ENCODE data around the gene SEC61A2.
"Not testable (repeated sequence)": the region's sequence is repeated elsewhere in the genome, so short reads cannot be mapped to it uniquely, and the experiment has no call there.

Gene SEC61A2

GRCh38 chr10:12129222-12130111 lies at the start of gene SEC61A2:
Gene SEC61A2, plus strand, starts transcription at chr10:12129677. Its CDS starts 111 bp downstream, at chr10:12129788.
- in situ Hi-C loops (cut with MboI; ENCODE audit: low sequenced_read_pairs) = no loop called here

DNA sequence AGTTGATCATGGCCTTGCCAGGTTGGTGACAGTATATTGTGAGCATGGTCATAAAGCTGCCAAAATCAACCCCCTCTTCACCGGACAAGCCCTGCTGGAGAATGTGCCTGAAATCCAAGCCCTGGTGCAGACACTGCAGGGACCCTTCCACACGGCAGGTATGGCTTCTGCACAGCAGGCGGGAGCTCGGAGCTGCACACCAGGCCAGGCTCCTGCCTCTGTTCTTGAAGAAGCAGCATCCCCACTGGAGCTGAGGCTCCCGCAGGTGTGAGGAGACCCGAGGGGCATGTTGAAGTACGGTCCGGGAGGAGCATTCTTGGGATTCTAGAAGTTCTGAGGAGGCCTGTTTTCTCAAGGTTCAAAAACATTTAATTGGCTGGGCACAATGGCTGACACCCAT lies 48.0 kb upstream of the SEC61A2 start:
- in situ Hi-C loops (cut with MboI; ENCODE audit: low sequenced_read_pairs) = no loop called here

DNA sequence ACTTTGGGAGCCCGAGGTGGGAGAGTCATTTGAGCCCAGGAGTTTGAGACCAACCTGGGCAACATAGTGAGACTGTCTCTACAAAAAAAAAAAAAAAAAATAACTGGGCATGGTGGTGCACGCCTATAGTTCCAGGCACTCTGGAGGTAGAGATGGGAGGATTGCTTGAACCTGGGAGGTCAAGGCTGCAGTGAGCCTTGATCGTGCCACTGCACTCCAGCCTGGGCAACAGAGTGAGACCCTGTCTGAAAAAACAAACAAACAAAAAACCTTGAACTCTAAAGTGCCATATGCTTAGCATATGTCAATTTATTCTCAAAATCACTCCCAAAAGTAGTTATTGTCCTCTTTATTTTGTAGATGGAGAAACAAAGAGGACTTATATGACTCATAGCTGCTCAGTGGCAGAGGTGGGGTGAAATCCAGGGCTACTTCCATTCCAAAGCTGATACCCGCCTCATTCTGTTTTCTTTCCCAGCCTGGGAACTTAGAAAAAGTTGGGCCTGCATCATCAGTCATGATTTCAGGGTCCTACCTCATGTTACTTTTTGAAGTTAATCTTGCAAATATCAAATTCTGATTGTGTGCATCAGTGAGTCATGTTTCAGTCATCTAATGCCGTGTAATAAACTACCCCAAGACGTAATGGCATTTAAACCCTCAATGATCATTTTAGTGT lies 47.5 kb upstream of the SEC61A2 start:
- in situ Hi-C loops (cut with MboI; ENCODE audit: low sequenced_read_pairs) = no loop called here

DNA sequence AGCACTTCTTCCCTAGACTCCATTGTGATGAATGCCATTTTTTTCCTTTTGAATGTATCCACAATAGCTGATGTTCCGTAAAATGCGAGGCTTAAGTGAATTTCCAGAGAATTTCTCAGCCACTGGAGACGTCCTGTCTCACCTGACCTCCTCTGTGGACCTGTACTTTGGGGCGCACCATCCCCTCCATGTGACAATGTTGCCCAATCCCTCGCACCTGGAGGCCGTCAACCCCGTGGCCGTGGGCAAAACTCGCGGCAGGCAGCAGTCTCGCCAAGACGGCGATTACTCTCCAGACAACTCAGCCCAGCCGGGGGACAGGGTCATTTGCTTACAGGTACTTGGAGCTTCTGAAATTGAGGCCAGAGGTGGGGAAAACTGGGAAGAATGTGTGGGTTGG lies 40.6 kb upstream of the SEC61A2 start:
- in situ Hi-C loops (cut with MboI; ENCODE audit: low sequenced_read_pairs) = no loop called here

- in situ Hi-C loops (cut with MboI; ENCODE audit: low sequenced_read_pairs) = no loop called here
These were observed 38.1 kb upstream of the SEC61A2 start for GRCh38 chr10:12091421-12091820.

- in situ Hi-C loops (cut with MboI; ENCODE audit: low sequenced_read_pairs) = not testable (repeated sequence)
These were observed 32.1 kb upstream of the SEC61A2 start for GRCh38 chr10:12097361-12097760.

DNA sequence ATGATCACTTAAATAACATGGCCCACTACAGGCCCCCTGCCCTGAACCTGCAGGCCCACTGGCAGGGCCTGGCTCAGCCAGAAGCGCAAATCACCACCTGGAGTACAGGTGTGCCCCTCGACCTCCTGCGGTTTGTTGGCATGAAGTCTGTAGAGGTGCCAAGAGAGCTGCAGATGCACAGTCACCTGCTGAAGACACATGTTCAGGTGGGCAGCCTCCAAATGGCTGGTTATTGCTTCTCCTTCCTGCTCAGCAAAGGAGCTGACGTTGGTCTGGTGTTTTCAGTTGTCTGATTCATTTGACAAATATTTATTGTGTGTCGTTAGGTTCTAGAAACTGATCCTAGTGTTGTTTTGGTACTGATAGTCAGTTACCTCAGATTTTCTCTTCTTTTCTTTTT lies 31.7 kb upstream of the SEC61A2 start:
- in situ Hi-C loops (cut with MboI; ENCODE audit: low sequenced_read_pairs) = no loop called here

DNA sequence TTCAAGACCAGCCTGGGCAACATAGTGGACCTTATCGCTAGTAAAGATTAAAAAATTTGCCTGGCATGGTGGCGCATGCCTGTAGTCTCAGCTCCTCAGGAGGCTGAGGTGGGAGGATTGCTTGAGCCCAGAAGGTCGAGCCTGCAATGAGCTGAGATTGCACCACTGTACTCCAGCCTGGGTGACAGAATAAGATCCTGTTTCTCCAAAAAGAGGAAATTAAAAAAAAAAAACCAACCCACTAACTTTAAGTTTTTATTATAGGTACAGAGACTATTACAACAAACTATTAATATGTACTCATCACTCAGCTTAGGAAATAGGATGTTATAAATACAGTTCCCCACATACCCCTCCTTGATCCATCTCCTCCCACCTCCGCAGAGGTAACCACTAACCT lies 30.5 kb upstream of the SEC61A2 start:
- in situ Hi-C loops (cut with MboI; ENCODE audit: low sequenced_read_pairs) = no loop called here

DNA sequence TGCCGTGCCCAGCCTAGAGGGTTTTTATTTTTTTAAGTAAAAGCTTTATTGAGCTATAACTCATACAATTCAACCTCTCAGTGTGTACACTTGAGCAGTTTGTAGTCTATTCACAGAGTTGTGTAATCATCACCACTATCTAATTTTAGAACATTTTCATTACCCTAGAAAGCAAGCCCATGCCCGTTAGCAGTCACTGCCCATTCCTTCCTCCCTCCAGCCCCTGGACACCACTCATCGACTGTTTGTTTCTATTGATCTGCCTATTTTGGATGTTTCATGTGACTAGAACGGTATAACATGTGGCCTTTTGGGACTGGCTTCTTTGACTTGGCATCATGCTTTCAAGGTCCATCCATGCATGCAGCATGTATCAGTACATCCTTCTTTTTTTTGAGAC lies 25.7 kb upstream of the SEC61A2 start:
- in situ Hi-C loops (cut with MboI; ENCODE audit: low sequenced_read_pairs) = no loop called here

DNA sequence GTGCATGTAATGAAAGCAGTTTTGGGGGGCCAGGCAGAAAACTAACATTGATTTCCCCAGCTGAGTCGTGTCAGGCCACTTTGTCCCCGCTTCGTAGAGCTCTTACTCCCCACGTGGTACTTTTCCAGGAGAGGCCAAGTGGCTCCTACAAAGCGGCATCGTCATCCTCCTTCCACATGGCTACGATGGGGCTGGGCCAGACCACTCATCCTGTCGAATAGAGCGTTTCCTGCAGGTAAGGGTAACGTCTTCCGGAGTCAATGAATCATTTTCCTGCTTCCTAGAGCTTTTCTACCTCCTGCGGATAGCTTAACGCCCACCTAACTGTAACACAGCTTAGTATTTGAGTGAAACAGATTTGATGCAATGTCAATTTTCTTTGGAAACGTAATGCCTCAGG lies 21.7 kb upstream of the SEC61A2 start:
- in situ Hi-C loops (cut with MboI; ENCODE audit: low sequenced_read_pairs) = no loop called here

DNA sequence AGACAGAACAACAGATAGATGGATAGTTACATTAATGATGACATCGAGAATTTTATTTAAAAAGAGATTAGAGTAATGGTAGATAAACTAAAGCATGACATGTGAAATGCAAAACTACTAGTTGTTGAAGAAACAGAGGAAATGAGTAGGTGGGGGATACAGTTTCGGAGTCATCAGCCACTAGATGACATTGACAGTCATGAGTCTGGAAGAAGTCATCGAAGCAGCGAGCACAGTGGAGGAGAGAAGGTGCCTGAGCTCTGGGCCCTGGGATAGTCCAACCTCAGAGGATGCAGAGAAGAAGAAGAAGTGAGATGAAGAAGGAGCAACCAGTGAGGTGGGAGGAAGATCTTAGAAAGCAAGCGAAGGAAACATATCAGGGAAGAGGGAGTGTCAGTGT lies 20.2 kb upstream of the SEC61A2 start:
- in situ Hi-C loops (cut with MboI; ENCODE audit: low sequenced_read_pairs) = no loop called here

DNA sequence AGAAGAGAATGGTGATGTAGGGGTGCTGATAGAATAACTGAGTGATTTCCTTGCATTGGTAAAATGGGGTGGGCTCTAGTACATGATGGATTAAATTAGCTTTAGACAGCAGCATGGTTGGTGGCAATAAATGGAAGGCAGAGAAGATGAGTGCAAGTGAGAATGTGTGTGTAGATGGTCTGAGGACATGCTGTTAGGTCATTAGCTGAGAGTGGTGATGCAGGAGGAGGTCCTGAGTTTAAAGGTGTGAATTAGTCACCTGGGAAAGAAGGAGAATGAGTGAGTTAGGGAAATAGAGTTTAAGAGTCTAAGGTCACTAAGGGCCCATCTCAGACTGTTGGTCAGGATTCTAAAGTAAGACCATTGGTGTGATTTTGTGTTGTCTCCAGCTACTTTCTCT lies 17.9 kb upstream of the SEC61A2 start:
- in situ Hi-C loops (cut with MboI; ENCODE audit: low sequenced_read_pairs) = no loop called here

- in situ Hi-C loops (cut with MboI; ENCODE audit: low sequenced_read_pairs) = no loop called here
These were observed 15.8 kb upstream of the SEC61A2 start for GRCh38 chr10:12113627-12114026.

DNA sequence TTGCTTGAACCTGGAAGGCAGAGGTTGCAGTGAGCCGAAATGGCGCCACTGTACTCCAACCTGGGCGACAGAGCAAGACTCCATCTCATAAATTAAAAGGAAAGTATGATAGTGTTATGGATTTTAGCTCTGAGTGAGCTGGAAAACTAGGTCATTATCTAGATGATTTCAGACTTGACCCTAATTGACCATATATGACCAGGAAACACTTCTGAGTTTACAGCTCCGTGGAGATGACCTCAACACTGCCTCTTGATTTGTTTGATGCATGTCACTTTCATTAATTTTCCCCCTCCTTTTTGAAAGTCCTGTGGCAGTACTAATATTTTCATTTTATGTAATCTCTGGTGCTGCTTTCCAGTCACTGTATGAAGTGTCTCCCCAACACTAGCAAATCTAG lies 7.8 kb upstream of the SEC61A2 start:
- in situ Hi-C loops (cut with MboI; ENCODE audit: low sequenced_read_pairs) = no loop called here

- in situ Hi-C loops (cut with MboI; ENCODE audit: low sequenced_read_pairs) = no loop called here
These were observed 878 bp downstream of the SEC61A2 start for GRCh38 chr10:12130237-12130872.

DNA sequence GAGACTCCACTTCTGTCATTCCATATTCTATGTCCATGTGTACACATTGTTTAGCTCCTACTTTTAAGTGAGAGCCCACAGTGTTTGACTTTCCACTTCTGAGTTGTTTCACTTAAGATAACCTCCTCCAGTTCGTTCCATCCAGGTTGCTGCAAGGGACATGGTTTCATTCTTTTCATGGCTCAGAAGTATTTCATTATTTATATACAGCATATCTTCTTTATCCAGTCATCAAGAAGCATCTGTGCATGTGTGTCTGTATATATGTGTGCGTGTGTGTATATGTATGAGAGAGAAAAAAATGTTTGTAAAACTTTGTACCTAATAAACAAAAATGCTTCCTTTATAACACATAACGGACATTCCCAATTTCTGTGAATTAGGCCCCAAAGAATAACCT lies 6.2 kb downstream of the SEC61A2 start:
- in situ Hi-C loops (cut with MboI; ENCODE audit: low sequenced_read_pairs) = no loop called here

GRCh38 chr10:12140038-12140437 lies 10.6 kb downstream of the SEC61A2 start:
- in situ Hi-C loops (cut with MboI; ENCODE audit: low sequenced_read_pairs) = no loop called here

DNA sequence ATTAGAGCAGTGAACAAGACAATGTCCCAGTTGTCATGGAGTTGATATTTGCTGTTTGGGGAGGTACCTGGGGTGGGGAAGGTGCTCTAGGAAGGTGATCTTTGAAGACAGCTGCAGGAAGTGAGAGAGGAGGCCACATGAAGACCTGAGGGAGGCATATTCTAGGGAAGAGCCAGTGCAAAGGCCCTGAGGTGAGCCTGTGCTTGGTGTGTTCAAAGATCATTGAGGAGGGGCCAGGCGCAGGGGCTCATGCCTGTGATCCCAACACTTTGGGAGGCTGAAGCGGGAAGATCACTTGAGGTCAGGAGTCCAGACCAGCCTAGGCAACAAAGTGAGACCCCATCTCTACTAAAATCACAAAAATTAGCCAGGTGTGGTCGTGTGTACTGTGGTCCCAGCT lies 15.1 kb downstream of the SEC61A2 start:
- in situ Hi-C loops (cut with MboI; ENCODE audit: low sequenced_read_pairs) = no loop called here

DNA sequence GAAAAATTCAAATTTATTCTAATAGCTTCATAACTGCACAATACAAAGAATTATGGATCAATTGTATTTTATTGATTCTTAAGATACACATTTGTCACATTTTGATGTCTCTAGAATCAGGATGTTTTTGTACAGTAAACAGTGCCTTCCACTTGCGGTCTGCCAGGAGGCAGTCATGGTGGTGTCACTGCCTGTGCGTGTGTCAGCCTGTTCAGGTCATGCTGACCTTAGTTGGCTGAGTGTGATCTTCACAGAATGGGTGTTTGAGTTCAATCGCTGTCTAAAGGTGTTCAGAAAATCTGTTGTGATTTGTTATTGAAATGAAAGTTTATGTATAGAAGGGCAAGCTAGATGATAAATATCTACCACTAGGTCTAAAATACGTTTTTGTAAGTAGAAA lies 20.7 kb downstream of the SEC61A2 start:
- in situ Hi-C loops (cut with MboI; ENCODE audit: low sequenced_read_pairs) = no loop called here

GRCh38 chr10:12154516-12154915 lies 25.0 kb downstream of the SEC61A2 start:
- in situ Hi-C loops (cut with MboI; ENCODE audit: low sequenced_read_pairs) = no loop called here

DNA sequence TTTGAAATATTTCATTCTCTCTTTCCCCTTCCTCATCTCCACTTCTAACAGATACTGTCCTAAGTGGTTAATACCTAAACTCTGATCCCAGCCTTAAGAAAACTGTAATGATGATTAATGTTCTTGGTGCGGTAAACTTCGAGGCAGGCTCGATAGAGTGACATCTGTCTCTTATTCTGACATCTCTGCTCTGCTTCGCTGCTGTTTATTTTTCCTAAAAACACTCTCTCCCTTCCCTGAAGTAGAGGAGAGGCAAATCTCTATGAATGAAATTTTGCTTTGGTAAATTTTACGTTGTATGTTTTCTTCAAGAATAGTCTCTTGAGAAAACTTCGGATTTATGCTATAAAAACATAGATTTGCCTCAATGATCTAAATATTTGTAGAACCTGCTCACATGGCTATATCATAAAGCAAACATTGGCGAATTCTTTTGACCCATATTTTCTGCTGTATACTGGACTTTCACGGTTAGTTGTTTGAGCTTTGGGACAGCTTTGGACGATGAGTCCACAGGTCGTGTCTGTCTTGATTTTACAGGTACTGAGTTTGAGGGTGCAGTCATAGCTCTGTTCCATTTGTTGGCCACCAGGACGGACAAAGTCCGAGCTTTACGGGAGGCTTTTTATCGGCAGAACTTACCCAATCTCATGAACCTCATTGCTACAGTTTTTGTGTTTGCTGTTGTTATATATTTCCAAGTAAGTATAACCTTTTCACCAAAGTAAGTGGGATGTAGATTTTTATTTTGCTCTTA lies 27.1 kb downstream of the SEC61A2 start:
- in situ Hi-C loops (cut with MboI; ENCODE audit: low sequenced_read_pairs) = no loop called here

Data from HL-60/S4 (cell line).